Measurements from ENCODE around the gene GLYATL1B. TPM values are rescaled to one million over a fixed set of nuclear protein-coding genes. Genes with fewer than 3 reads are reported as not detected.
A peak's percentile ranks its signal among the peaks of the same experiment; 100 is the strongest.
"Not testable (repeated sequence)": the region's sequence is repeated elsewhere in the genome, so short reads cannot be mapped to it uniquely, and the experiment has no call there.

Gene GLYATL1B
- not detected in 2 replicates for total RNA-seq

- not testable (repeated sequence) for DNase-seq (ENCODE audit: low read depth in 2 of 2)
Observed at GRCh38 chr11:59086007-59086406, at the start of gene GLYATL1B. GLYATL1B (plus strand) TSS chr11:59086307; CDS start chr11:59086307, 0 bp downstream.

- DNase-seq (ENCODE audit: low read depth in 2 of 2): not testable (repeated sequence)
Observed at GRCh38 chr11:59036542-59036941, 49.6 kb upstream of the GLYATL1B start.

GRCh38 chr11:59037434-59037833, 48.7 kb upstream of the GLYATL1B start:
- not testable (repeated sequence) for DNase-seq (ENCODE audit: low read depth in 2 of 2)

- DNase-seq (ENCODE audit: low read depth in 2 of 2): no peak
Observed at GRCh38 chr11:59040607-59041006, 45.5 kb upstream of the GLYATL1B start.

- not testable (repeated sequence) for DNase-seq (ENCODE audit: low read depth in 2 of 2)
Observed at GRCh38 chr11:59051383-59051782, 34.7 kb upstream of the GLYATL1B start.

- not testable (repeated sequence) for DNase-seq (ENCODE audit: low read depth in 2 of 2)
Observed at GRCh38 chr11:59052355-59052754, 33.8 kb upstream of the GLYATL1B start.

- DNase-seq (ENCODE audit: low read depth in 2 of 2): peak; percentile 52 to 73
Observed at GRCh38 chr11:59053387-59053786, 32.7 kb upstream of the GLYATL1B start.

- peak; percentile 81 to 92 for DNase-seq (ENCODE audit: low read depth in 2 of 2)
Observed at GRCh38 chr11:59058120-59059033, 27.7 kb upstream of the GLYATL1B start.

GRCh38 chr11:59060096-59060495, 26.0 kb upstream of the GLYATL1B start:
- not testable (repeated sequence) for DNase-seq (ENCODE audit: low read depth in 2 of 2)

- no peak for DNase-seq (ENCODE audit: low read depth in 2 of 2)
Observed at GRCh38 chr11:59062602-59063529, 23.2 kb upstream of the GLYATL1B start.

- not testable (repeated sequence) for DNase-seq (ENCODE audit: low read depth in 2 of 2)
Observed at GRCh38 chr11:59063996-59064727, 21.9 kb upstream of the GLYATL1B start.

- DNase-seq (ENCODE audit: low read depth in 2 of 2): no peak
Observed at GRCh38 chr11:59069087-59069486, 17.0 kb upstream of the GLYATL1B start.

- DNase-seq (ENCODE audit: low read depth in 2 of 2): no peak
Observed at GRCh38 chr11:59076876-59077571, 9.1 kb upstream of the GLYATL1B start.

GRCh38 chr11:59078435-59078834, 7.7 kb upstream of the GLYATL1B start:
- DNase-seq (ENCODE audit: low read depth in 2 of 2): no peak

GRCh38 chr11:59079086-59079485, 7.0 kb upstream of the GLYATL1B start:
- DNase-seq (ENCODE audit: low read depth in 2 of 2): no peak

- DNase-seq (ENCODE audit: low read depth in 2 of 2): not testable (repeated sequence)
Observed at GRCh38 chr11:59080421-59080820, 5.7 kb upstream of the GLYATL1B start.

- DNase-seq (ENCODE audit: low read depth in 2 of 2): not testable (repeated sequence)
Observed at GRCh38 chr11:59081430-59082020, 4.6 kb upstream of the GLYATL1B start.

GRCh38 chr11:59088162-59088561, 2.1 kb downstream of the GLYATL1B start:
- DNase-seq (ENCODE audit: low read depth in 2 of 2): no peak

- DNase-seq (ENCODE audit: low read depth in 2 of 2): not testable (repeated sequence)
Observed at GRCh38 chr11:59093576-59093975, 7.5 kb downstream of the GLYATL1B start.

- not testable (repeated sequence) for DNase-seq (ENCODE audit: low read depth in 2 of 2)
Observed at GRCh38 chr11:59095225-59095624, 9.1 kb downstream of the GLYATL1B start.

Measured in lung microvascular endothelial cell (primary cell).